ENCODE results near the gene USB1.
A peak's percentile ranks its signal among the peaks of the same experiment; 100 is the strongest.

The USB1 gene

DNA sequence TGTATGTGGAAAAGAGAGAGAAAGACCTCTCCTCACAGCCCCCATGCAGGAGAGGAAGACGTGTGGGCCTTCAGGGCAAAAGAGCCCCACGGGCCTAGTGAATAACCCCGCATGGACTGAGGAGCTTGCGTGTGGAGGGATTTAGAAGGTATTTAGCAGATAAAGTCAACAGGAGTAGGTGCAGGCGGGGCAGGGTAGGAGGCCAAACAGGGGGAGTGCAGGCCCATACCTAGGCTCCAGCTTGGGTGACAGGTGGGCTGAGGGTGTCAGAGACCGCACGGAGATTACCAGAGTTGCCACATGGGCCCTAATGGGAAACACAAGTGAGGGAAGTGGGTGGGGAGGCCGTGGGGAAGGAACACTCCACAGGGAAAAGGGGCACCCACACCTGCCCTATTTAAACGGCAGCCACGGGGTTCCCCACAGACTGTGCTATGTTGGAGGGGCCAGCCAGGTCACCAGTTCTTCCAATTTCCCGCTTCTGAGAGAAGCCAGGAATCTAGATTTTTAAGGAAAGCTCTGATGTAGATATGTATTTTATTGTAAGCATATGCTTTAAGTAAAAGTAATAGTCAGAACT, 22.1 kb upstream of the USB1 start:
- FAIRE-seq = no peak
- TF ChIP-seq POLR2AphosphoS5 (IDR thresholded peaks at IDR 0.05; ENCODE audit: low read depth, low read length) (no peak), TAF1 (IDR thresholded peaks at IDR 0.05; ENCODE audit: low read depth, low read length) (no peak), PAX5 (IDR thresholded peaks at IDR 0.05; ENCODE audit: insufficient read depth, low read length, severe bottlenecking) (no peak), SPI1 (IDR thresholded peaks at IDR 0.05; ENCODE audit: low read depth, low read length) (no peak), POLR2A (IDR thresholded peaks at IDR 0.05; ENCODE audit: low read depth, low read length) (no peak), POU2F2 (IDR thresholded peaks at IDR 0.05; ENCODE audit: low read depth, low read length) (no peak)
- no peak for DNase-seq (ENCODE audit: insufficient read length, low spot score)

DNA sequence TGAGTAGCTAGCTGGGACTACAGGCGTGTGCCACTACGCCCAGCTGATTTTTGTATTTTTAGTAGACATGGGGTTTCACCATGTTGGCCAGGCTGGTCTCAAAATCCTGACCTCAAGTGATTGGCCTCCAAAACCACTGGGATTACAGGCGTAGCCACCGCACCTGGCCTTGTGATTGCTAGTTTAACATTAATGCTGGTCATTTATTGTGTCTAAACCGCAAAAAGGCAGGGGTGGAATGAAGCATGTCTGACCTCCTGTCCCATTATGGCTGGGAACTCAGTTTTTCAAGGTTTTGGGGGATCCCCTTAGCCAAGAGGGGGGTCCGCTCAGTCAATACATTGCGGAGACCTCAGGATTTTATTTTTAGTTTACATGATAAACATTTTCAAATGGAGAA, 19.6 kb upstream of the USB1 start:
- DNase-seq (ENCODE audit: insufficient read length, low spot score) (no peak), FAIRE-seq (no peak)
- no peak for TF ChIP-seq POU2F2 (IDR thresholded peaks at IDR 0.05; ENCODE audit: low read depth, low read length)
- TF ChIP-seq SPI1 (IDR thresholded peaks at IDR 0.05; ENCODE audit: low read depth, low read length) = no peak
- no peak for TF ChIP-seq PAX5 (IDR thresholded peaks at IDR 0.05; ENCODE audit: insufficient read depth, low read length, severe bottlenecking)
- TF ChIP-seq POLR2A (IDR thresholded peaks at IDR 0.05; ENCODE audit: low read depth, low read length) = no peak
- no peak for TF ChIP-seq POLR2AphosphoS5 (IDR thresholded peaks at IDR 0.05; ENCODE audit: low read depth, low read length)
- TF ChIP-seq TAF1 (IDR thresholded peaks at IDR 0.05; ENCODE audit: low read depth, low read length) = no peak

DNA sequence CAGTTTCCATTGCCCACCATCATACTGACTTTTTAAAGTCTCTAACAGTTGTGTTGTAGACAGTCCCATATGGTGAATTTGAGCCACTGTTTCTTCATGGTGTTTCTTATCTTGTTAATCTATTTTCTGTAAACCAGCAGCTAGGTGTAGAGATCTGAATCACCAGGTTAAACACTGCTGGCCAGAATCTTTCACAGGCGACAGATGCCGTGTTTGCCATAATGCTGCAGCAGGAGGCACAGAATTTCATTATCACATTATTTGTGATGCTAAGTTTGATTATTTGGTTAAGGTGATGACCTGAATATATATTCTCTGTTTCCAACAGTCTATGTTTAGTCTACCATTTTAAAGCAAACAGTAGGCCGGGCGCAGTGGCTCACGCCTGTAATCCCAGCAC, 18.8 kb upstream of the USB1 start:
- no peak for DNase-seq (ENCODE audit: insufficient read length, low spot score)
- no peak for TF ChIP-seq PAX5 (IDR thresholded peaks at IDR 0.05; ENCODE audit: insufficient read depth, low read length, severe bottlenecking)
- TF ChIP-seq POU2F2 (IDR thresholded peaks at IDR 0.05; ENCODE audit: low read depth, low read length) = no peak
- TF ChIP-seq POLR2A (IDR thresholded peaks at IDR 0.05; ENCODE audit: low read depth, low read length) = no peak
- TF ChIP-seq SPI1 (IDR thresholded peaks at IDR 0.05; ENCODE audit: low read depth, low read length) = no peak
- TF ChIP-seq TAF1 (IDR thresholded peaks at IDR 0.05; ENCODE audit: low read depth, low read length) = no peak
- TF ChIP-seq POLR2AphosphoS5 (IDR thresholded peaks at IDR 0.05; ENCODE audit: low read depth, low read length) = no peak
- no peak for FAIRE-seq

DNA sequence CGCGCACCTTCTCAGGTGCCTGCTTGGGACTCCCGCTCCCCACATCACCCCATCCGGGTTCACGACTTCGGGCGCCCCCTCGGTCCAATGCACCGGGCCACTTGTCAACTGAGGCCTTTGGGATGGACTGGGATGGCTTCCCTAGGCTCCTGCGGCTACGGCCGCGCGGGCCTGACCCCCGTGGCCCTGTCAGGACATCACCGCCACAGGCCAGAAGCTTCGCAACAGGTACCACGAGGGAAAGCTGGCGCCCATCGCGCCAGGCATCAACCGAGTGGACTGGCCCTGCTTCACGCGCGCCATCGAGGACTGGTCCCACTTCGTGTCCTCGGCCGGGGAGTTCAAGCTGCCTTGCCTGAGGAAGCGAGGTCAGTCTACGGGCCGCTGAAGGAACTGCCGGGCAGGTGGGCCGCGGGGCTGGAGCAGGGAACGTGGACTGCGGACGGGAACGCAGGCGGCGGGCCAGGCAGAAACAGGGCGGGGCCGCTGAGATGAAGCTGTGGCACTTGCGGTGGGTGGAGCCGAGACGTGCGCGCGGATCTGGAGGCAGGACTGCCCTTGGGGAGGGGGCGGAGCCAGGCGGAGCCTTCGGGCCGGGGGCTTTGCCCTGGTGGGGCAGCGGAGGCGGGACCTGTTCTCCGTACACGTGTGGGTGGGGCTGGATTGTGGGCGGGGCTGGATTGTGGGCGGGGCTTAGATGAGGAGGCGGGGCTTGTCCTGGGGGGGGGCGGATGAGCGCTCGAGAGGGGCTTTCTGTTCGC, 16.6 kb upstream of the USB1 start:
- FAIRE-seq (peak; percentile 55), DNase-seq (ENCODE audit: insufficient read length, low spot score) (peak; percentile 81)
- no peak for TF ChIP-seq TAF1 (IDR thresholded peaks at IDR 0.05; ENCODE audit: low read depth, low read length)

DNA sequence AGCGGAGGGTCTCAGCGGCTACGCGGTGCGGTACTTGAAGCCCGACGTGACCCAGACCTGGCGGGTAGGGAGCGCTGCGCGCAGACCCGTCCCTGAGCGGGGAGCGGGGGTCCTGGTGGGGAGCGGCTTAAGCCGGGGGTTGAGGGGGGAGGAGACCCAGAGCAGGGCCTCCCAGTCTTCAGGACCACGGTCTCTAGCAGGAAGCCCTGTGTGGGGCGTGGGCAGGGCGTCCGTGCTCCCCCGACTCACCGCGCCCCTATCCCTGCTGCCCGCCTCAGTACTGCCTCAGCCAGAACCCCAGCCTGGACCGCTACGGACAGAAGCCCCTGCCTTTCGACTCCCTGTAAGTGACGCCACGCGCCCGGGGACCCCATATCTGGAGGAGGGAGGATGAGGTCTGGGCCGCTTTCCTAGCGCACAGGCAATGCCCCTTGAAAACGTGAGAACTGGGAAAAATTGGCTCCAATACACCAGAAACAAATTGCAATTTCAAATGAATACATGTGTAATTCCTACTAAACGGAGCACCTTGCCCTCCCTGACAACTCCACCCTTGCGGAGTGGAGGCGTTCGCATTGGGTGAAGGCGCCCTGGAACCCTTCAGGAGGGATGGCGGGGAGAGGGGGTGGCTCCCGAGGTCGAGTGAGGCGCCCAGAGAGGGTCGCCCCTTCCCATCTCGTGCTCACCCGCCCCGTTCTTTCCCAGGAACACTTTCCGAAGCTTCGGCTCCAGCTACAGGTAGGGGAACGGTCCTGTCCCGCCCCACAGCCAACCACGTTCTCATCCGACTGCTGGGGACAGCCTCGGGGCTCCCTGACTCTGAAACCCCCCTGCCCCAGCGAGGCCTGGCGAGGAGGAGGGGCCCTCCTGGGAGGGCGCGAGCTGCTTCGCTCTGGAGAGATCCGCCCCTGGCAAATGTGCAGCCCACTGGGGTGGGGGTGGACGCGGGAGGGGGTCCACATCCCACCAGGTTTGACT, 15.7 kb upstream of the USB1 start:
- FAIRE-seq = no peak
- no peak for TF ChIP-seq PAX5 (IDR thresholded peaks at IDR 0.05; ENCODE audit: insufficient read depth, low read length, severe bottlenecking)
- no peak for TF ChIP-seq TAF1 (IDR thresholded peaks at IDR 0.05; ENCODE audit: low read depth, low read length)
- no peak for DNase-seq (ENCODE audit: insufficient read length, low spot score)

DNA sequence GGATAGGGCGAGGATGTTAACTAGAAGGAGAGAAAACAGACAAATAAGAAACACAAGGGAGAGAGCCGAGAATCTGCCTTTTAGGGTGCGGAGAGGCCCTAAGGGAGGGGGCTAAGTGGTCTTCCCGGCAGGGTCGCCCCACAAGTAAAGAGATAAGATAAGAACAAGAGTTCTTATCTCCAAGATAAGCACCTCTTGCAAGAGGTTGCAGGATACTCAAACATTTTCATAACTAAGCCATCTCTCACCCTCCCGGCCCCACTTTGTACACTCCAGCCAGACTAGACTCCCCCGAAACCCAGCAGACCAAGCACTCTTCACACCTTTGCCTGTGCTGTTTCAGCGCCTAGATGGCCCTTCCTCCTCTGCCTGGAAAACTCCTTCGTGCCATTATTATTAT, 15.0 kb upstream of the USB1 start:
- TF ChIP-seq TAF1 (IDR thresholded peaks at IDR 0.05; ENCODE audit: low read depth, low read length) (no peak), POLR2AphosphoS5 (IDR thresholded peaks at IDR 0.05; ENCODE audit: low read depth, low read length) (no peak), SPI1 (IDR thresholded peaks at IDR 0.05; ENCODE audit: low read depth, low read length) (no peak), POLR2A (IDR thresholded peaks at IDR 0.05; ENCODE audit: low read depth, low read length) (no peak), PAX5 (IDR thresholded peaks at IDR 0.05; ENCODE audit: insufficient read depth, low read length, severe bottlenecking) (no peak), POU2F2 (IDR thresholded peaks at IDR 0.05; ENCODE audit: low read depth, low read length) (no peak)
- DNase-seq (ENCODE audit: insufficient read length, low spot score) (no peak), FAIRE-seq (no peak)

DNA sequence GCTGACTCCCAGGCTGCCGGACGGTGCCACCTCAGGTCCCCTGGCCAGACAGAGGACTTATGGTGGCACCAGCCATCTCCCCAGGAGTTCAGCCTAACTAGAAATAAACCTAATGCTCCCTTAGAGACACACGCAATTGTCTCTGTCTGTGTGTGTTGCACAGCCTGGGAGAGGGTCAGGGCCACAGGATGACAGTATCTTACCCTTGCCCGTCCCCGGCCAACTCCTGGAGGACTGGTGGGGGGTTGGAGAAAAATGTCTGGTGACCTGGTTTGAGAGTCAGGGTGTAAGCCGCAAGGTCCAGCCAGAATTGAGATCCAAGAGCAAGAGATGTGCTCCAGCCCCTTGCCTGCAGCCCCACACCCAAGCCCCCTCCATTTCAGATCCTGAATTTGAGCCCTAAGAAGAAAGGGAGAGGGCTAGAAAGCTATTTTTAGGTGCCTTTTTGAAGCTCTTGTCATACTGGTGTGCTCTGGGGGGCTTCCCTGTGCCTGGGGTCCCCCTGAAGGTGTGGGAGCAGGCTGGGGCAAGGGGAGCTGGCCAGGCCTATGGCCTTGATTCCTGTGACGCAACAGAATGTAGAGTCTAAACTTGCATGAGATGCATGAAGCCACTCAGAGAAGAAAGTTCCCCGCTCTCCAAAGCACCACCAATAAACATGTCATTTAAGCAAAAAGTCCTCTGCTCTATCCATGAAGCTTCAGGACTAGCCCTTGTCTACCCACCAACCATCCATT, 13.6 kb upstream of the USB1 start:
- TF ChIP-seq POU2F2 (IDR thresholded peaks at IDR 0.05; ENCODE audit: low read depth, low read length) (no peak), POLR2A (IDR thresholded peaks at IDR 0.05; ENCODE audit: low read depth, low read length) (no peak), SPI1 (IDR thresholded peaks at IDR 0.05; ENCODE audit: low read depth, low read length) (no peak)
- no peak for FAIRE-seq
- no peak for DNase-seq (ENCODE audit: insufficient read length, low spot score)

DNA sequence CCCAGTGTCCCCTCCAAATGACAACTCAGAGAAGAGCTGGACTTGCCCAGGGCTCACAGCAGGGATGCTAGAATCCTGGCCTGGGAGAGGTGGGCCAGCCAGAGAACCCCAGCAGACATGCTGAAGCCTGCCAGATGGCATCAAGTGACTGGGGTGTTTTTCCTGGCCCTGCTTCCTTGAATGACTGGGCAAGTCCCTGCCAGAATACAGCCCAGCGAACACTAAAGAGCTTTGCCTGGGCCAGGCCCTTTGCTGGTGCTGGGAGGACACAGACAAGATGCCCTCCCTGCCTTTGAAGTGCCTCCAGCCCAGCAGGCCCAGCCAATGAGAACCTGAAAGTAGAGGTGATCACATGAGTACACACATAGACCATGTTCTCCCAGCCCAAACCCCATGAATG, 12.3 kb upstream of the USB1 start:
- DNase-seq (ENCODE audit: insufficient read length, low spot score) (no peak), FAIRE-seq (no peak)
- TF ChIP-seq SPI1 (IDR thresholded peaks at IDR 0.05; ENCODE audit: low read depth, low read length) = no peak
- TF ChIP-seq POLR2AphosphoS5 (IDR thresholded peaks at IDR 0.05; ENCODE audit: low read depth, low read length) = no peak
- TF ChIP-seq TAF1 (IDR thresholded peaks at IDR 0.05; ENCODE audit: low read depth, low read length) = no peak
- no peak for TF ChIP-seq POU2F2 (IDR thresholded peaks at IDR 0.05; ENCODE audit: low read depth, low read length)
- TF ChIP-seq POLR2A (IDR thresholded peaks at IDR 0.05; ENCODE audit: low read depth, low read length) = no peak
- no peak for TF ChIP-seq PAX5 (IDR thresholded peaks at IDR 0.05; ENCODE audit: insufficient read depth, low read length, severe bottlenecking)

DNA sequence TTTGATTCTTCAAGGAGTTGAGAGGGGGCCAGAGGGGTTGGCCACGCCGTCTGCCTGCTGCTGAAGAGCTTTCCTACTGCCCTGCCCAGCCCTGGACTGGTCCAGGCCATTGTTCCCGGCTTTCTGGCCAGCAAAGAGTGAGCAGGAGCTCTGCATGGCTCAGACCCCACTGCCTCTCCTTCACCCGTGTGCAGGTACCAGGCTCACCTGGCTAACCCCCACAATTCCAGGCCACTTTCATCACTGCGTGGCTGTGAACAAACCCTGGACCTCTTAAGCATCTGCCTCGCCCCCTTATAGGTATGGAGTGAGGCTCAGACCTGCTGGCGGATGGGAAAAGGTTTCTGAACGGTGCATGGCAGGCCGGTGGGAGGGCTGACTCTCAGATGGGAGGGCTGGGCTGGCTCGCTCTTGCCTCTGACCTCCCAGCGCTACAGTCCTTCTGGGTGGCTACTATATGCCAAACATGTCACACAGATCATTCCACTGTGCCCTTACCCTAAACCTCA, 9.6 kb upstream of the USB1 start:
- DNase-seq (ENCODE audit: insufficient read length, low spot score) (no peak), FAIRE-seq (no peak)
- no peak for TF ChIP-seq PAX5 (IDR thresholded peaks at IDR 0.05; ENCODE audit: insufficient read depth, low read length, severe bottlenecking)
- TF ChIP-seq POU2F2 (IDR thresholded peaks at IDR 0.05; ENCODE audit: low read depth, low read length) = no peak
- TF ChIP-seq TAF1 (IDR thresholded peaks at IDR 0.05; ENCODE audit: low read depth, low read length) = no peak
- no peak for TF ChIP-seq SPI1 (IDR thresholded peaks at IDR 0.05; ENCODE audit: low read depth, low read length)
- no peak for TF ChIP-seq POLR2AphosphoS5 (IDR thresholded peaks at IDR 0.05; ENCODE audit: low read depth, low read length)
- TF ChIP-seq POLR2A (IDR thresholded peaks at IDR 0.05; ENCODE audit: low read depth, low read length) = no peak
